IMR-90 (cell line): ENCODE data around the gene CKAP2. TPM values are rescaled to one million over a fixed set of nuclear protein-coding genes. Genes with fewer than 3 reads are reported as not detected.
"Not testable (repeated sequence)": the region's sequence is repeated elsewhere in the genome, so short reads cannot be mapped to it uniquely, and the experiment has no call there.

ENCODE experiments used
- ATAC-seq: fragments of 200-7000 bp; cut with Tn5 transposase; 2 replicates; pipeline ENCODE4 v1.9.1; 2020; ENCODE audit warnings: low read depth, mild to moderate bottlenecking, moderate library complexity
- BruUV-seq: library from RNA; stranded (reverse); fragments of 400-500 nt; replicated peaks from 2 replicates; lab custom pipeline; 2021; lab: Mats Ljungman, UMichigan
- CTCF ChIA-PET: fragments of 300-600 bp; formaldehyde crosslinking; extraction: SDS; loops from one replicate; lab custom pipeline; 2021; ENCODE audit warnings: antibody characterized with exemption; lab: Yijun Ruan, JAX
- POLR2A ChIA-PET: fragments of 300-600 bp; sonication (Branson Sonifier 250); formaldehyde crosslinking; loops from one replicate; lab custom pipeline; 2022; ENCODE audit warnings: antibody characterized with exemption; ENCODE audit not compliant: unreplicated experiment; lab: Charles Lee
- DNase-seq: peaks from one replicate; pipeline ENCODE4 v3.0.0; 2013
- H2AFZ ChIP-seq: replicated peaks from 2 replicates; pipeline ENCODE3; 2013; ENCODE audit warnings: low read length, mild to moderate bottlenecking; ENCODE audit not compliant: poor library complexity
- H2AK5ac ChIP-seq: 2 replicates; pipeline ENCODE4 v1.6.1; 2013; ENCODE audit warnings: low read depth, low read length, inconsistent platforms
- H2AK9ac ChIP-seq: replicated peaks from 2 replicates; pipeline ENCODE3; 2013; ENCODE audit warnings: mild to moderate bottlenecking, low read depth, low read length, moderate library complexity; ENCODE audit not compliant: poor library complexity
- H2BK120ac ChIP-seq: 2 replicates; pipeline ENCODE4 v1.6.1; 2013; ENCODE audit warnings: low read depth, low read length, inconsistent platforms
- H2BK15ac ChIP-seq: 3 replicates; pipeline ENCODE4 v1.6.1; 2013; ENCODE audit warnings: low read depth, low read length, inconsistent platforms
- H2BK20ac ChIP-seq: 2 replicates; pipeline ENCODE4 v1.6.1; 2013; ENCODE audit warnings: low read depth, mild to moderate bottlenecking, inconsistent platforms, low read length, moderate library complexity
- H2BK5ac ChIP-seq: 2 replicates; pipeline ENCODE4 v1.6.1; 2013; ENCODE audit warnings: mild to moderate bottlenecking, low read depth, low read length, inconsistent platforms; ENCODE audit not compliant: poor library complexity, severe bottlenecking
- H3K14ac ChIP-seq: replicated peaks from 2 replicates; pipeline ENCODE4 v1.6.1; 2013; ENCODE audit warnings: low read depth, low read length, inconsistent platforms
- H3K18ac ChIP-seq: 2 replicates; pipeline ENCODE4 v1.6.1; 2013; ENCODE audit warnings: low read depth, low read length, control low read depth
- H3K23ac ChIP-seq: 2 replicates; pipeline ENCODE4 v1.6.1; 2013; ENCODE audit warnings: low read depth, low read length, inconsistent platforms
- H3K27ac ChIP-seq: 2 replicates; pipeline ENCODE4 v1.5.1; 2013; ENCODE audit warnings: mild to moderate bottlenecking, control low read depth, low read length; ENCODE audit not compliant: insufficient read depth
- H3K27me3 ChIP-seq: 2 replicates; pipeline ENCODE4 v1.6.1; 2013; ENCODE audit warnings: low read length; ENCODE audit not compliant: control insufficient read depth, insufficient read depth
- H3K36me3 ChIP-seq: 2 replicates; pipeline ENCODE4 v1.6.1; 2013; ENCODE audit warnings: low read length, mixed read lengths; ENCODE audit not compliant: control insufficient read depth, insufficient read depth
- H3K4ac ChIP-seq: 2 replicates; pipeline ENCODE4 v1.6.1; 2013; ENCODE audit warnings: low read depth, low read length, inconsistent platforms
- H3K4me1 ChIP-seq: 2 replicates; pipeline ENCODE4 v1.6.1; 2013; ENCODE audit warnings: low read length, mixed read lengths; ENCODE audit not compliant: control insufficient read depth, insufficient read depth
- H3K4me2 ChIP-seq: 2 replicates; pipeline ENCODE4 v1.6.1; 2013; ENCODE audit warnings: low read depth, mild to moderate bottlenecking, control low read depth, low read length, moderate library complexity
- H3K4me3 ChIP-seq: 2 replicates; pipeline ENCODE4 v1.5.1; 2013; ENCODE audit warnings: low read depth, mild to moderate bottlenecking, control low read depth, low read length, moderate library complexity; ENCODE audit not compliant: insufficient read depth
- H3K56ac ChIP-seq: 2 replicates; pipeline ENCODE4 v1.6.1; 2013; ENCODE audit warnings: low read length, inconsistent platforms; ENCODE audit not compliant: insufficient read depth; ENCODE audit errors: extremely low read depth
- H3K79me1 ChIP-seq, 2 experiments: 2 replicates each; pipeline ENCODE4 v1.6.1; 2013; ENCODE audit warnings: low read length in 2 of 2, inconsistent platforms in 1 of 2, low read depth in 1 of 2
- H3K9ac ChIP-seq: 2 replicates; pipeline ENCODE4 v1.6.1; 2013; ENCODE audit warnings: low read depth, low read length, control low read depth
- H3K9me1 ChIP-seq: 2 replicates; pipeline ENCODE4 v1.6.1; 2013; ENCODE audit warnings: low read length, inconsistent platforms; ENCODE audit not compliant: insufficient read depth
- H3K9me3 ChIP-seq: 2 replicates; pipeline ENCODE4 v1.6.1; 2013; ENCODE audit warnings: low read length; ENCODE audit not compliant: control insufficient read depth, insufficient read depth
- H4K20me1 ChIP-seq: 2 replicates; pipeline ENCODE4 v1.6.1; 2013; ENCODE audit warnings: low read length, inconsistent platforms; ENCODE audit not compliant: insufficient read depth
- H4K5ac ChIP-seq: 2 replicates; pipeline ENCODE4 v1.6.1; 2013; ENCODE audit warnings: mild to moderate bottlenecking, low read depth, low read length, control low read depth
- H4K8ac ChIP-seq, 2 experiments: 2 replicates each; pipeline ENCODE4 v1.6.1; 2013; ENCODE audit warnings: low read depth in 2 of 2, low read length in 2 of 2, control low read depth in 1 of 2, inconsistent platforms in 1 of 2
- H4K91ac ChIP-seq: 2 replicates; pipeline ENCODE4 v1.6.1; 2013; ENCODE audit warnings: low read depth, low read length, inconsistent platforms; ENCODE audit not compliant: insufficient read depth
- WGBS, 2 experiments: methylation state at CpG; one replicate each; pipeline versions ENCODE4 v1.1.5 to v1.1.7; 2013; ENCODE audit warnings: missing lambda C conversion rate in 2 of 2; ENCODE audit not compliant: insufficient read length in 1 of 2; ENCODE audit errors: extremely low coverage in 2 of 2; 5-methylcytosine and 5-hydroxymethylcytosine counted together
- dilution Hi-C: fragments of 300-500 bp; cut with HindIII; formaldehyde crosslinking; loops from one replicate; pipeline ENCODE4 v1.14.3; 2018; ENCODE audit warnings: low sequenced_read_pairs; ENCODE audit not compliant: unreplicated experiment
- in situ Hi-C: fragments of 300-500 bp; cut with MboI; formaldehyde crosslinking; loops from 3 replicates; pipeline ENCODE4 v1.14.3; 2019; ENCODE audit warnings: low sequenced_read_pairs, inconsistent platforms, mixed read lengths
- intact Hi-C: fragments of 100-400 bp; cut with micrococcal nuclease; formaldehyde crosslinking; loops from 2 replicates; pipeline ENCODE4 v1.10.0; 2022
- polyA plus RNA-seq, 3 experiments: library from polyadenylated mRNA; depleted of rRNA; stranded (reverse); fragments of >200 nt; gene quantifications; 2 replicates each; pipeline ENCODE4 v1.2.3, GENCODE V29; 2012; ENCODE audit warnings: low replicate concordance in 1 of 3
- total RNA-seq: library from RNA; depleted of rRNA; stranded (reverse); fragments of >200 nt; gene quantifications from 2 replicates; pipeline ENCODE4 v1.2.3, GENCODE V29; 2012

CKAP2 gene
- total and polyA plus RNA-seq, 2 of the 4 experiments (the other 2 are of a cell fraction): 23.0 to 44.6 TPM

DNA sequence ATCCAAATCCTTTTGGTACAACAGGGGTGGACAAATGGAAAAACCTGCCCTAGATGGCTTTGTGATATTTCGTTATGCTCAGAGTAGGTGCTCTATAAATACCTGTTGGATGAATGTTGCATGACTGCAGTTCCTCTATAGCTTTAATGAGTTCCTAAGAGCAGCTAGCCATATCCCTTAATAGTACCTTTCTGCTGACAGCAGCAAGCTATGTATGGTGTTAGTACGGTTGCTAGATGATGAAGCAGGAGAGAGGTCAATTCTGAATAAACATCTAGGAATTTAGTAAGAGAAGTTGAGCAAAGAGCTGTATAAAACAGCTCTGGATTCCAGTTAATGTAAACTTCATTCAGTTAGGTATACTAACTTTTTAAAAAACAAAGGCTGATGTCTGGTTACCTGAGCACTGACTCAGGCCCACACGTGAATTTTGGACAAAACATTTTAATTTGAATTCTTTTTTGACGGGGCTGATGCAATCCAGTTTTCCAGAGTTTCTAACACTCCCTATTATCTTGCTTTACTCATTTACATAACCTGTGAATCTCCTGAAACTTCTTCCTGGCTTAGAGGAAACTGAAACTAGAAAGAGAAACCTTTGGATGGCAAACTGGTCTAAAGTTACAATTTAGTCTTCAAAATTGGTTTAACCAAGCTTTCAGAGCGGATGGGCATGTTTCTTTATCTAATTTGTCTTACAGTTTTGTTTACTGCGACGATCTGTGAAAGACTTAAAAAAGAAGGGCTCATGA is 25.6 kb downstream of the CKAP2 start:
- H2BK120ac ChIP-seq, H3K36me3 ChIP-seq, DNase-seq, H3K9me1 ChIP-seq, H2AK5ac ChIP-seq, H4K5ac ChIP-seq, POLR2A ChIA-PET, H3K27me3 ChIP-seq, H2BK20ac ChIP-seq, intact Hi-C loops, H3K4me1 ChIP-seq, H3K79me1 ChIP-seq, H3K56ac ChIP-seq, dilution Hi-C loops, BruUV-seq, H4K91ac ChIP-seq, H3K27ac ChIP-seq, H2BK5ac ChIP-seq, H2BK15ac ChIP-seq, H4K8ac ChIP-seq, in situ Hi-C loops, H3K4me3 ChIP-seq, H3K18ac ChIP-seq, H4K20me1 ChIP-seq, H3K4ac ChIP-seq, H2AK9ac ChIP-seq, H3K9me3 ChIP-seq, H3K9ac ChIP-seq, H3K14ac ChIP-seq, CTCF ChIA-PET, H3K23ac ChIP-seq, H2AFZ ChIP-seq: not testable (repeated sequence)
- WGBS, 2 experiments: no CpG with 5 or more reads among the region's 7 CpGs
- peak overlapping the region; percentile 35; the same call in 1 of the 2 replicates for H3K4me2 ChIP-seq
- ATAC-seq: peak; percentile 91

DNA sequence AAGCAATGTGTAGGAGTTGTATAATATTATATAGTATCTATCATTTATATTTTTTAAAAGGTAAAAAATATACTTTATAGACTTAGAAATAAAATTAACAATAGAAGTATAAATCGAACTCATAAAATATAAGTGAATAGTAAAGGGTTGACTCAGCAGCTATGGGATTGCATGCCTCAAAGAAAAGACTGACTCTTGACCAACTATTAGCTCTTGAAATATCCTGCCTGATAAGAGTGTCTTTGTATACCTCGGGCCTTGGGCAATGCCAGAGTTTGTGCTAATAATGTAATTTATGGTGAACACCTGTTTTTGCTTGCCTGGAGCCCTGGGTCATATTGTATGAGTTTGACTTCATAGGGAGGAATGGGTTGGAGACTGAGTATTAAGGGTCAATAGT is 31.8 kb downstream of the CKAP2 start:
- CTCF ChIA-PET, DNase-seq, intact Hi-C loops, H4K8ac ChIP-seq, H3K79me1 ChIP-seq, H3K36me3 ChIP-seq, H3K14ac ChIP-seq, H2AK9ac ChIP-seq, dilution Hi-C loops, H2BK5ac ChIP-seq, H2BK120ac ChIP-seq, H4K91ac ChIP-seq, H3K18ac ChIP-seq, H3K9ac ChIP-seq, H2BK15ac ChIP-seq, H2AFZ ChIP-seq, H3K9me1 ChIP-seq, ATAC-seq, H3K4me1 ChIP-seq, H3K56ac ChIP-seq, H4K20me1 ChIP-seq, H2AK5ac ChIP-seq, H3K23ac ChIP-seq, H3K4ac ChIP-seq, H2BK20ac ChIP-seq, H3K9me3 ChIP-seq, in situ Hi-C loops, H3K4me2 ChIP-seq, H3K27me3 ChIP-seq, H4K5ac ChIP-seq, H3K4me3 ChIP-seq, BruUV-seq, H3K27ac ChIP-seq: not testable (repeated sequence)
- no CpG with 5 or more reads among the region's 2 CpGs for WGBS, 2 experiments
- POLR2A ChIA-PET: interaction anchor here (0.6 kb wide), 1 partner anchor 239 kb away, joined by 4 read pairs; no protein-coding TSS in a partner anchor
